DOHH2 (cell line): ENCODE measurements around the gene HIBADH.

ENCODE experiments used
- EZH2phosphoT487 ChIP-seq: fragments of 200-600 bp; sonication (generic); IDR thresholded peaks from 2 replicates; pipeline ENCODE4 v1.6.1; 2017; ENCODE audit warnings: borderline replicate concordance, mild to moderate bottlenecking, antibody characterized with exemption, low read length, moderate library complexity, mixed read lengths
- TF ChIP-seq, protein P1 (sequence below): fragments of 200-600 bp; sonication (generic); IDR thresholded peaks from one replicate; pipeline ENCODE4 v1.5.1; 2014; ENCODE audit warnings: antibody characterized with exemption, mild to moderate bottlenecking, low read depth, low read length; ENCODE audit not compliant: poor library complexity, severe bottlenecking

- TF ChIP-seq, protein P1, sequence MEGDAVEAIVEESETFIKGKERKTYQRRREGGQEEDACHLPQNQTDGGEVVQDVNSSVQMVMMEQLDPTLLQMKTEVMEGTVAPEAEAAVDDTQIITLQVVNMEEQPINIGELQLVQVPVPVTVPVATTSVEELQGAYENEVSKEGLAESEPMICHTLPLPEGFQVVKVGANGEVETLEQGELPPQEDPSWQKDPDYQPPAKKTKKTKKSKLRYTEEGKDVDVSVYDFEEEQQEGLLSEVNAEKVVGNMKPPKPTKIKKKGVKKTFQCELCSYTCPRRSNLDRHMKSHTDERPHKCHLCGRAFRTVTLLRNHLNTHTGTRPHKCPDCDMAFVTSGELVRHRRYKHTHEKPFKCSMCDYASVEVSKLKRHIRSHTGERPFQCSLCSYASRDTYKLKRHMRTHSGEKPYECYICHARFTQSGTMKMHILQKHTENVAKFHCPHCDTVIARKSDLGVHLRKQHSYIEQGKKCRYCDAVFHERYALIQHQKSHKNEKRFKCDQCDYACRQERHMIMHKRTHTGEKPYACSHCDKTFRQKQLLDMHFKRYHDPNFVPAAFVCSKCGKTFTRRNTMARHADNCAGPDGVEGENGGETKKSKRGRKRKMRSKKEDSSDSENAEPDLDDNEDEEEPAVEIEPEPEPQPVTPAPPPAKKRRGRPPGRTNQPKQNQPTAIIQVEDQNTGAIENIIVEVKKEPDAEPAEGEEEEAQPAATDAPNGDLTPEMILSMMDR = no peak
- no peak for TF ChIP-seq EZH2phosphoT487
Observed at GRCh38 chr7:27614095-27614494, 48.6 kb downstream of the HIBADH start.
